HG02973 (cell line): ENCODE results near the gene LRRC8D.

Experiments used
- ATAC-seq: cut with Tn5 transposase; IDR thresholded peaks from one replicate; pipeline ENCODE4 v1.9.1; 2021; ENCODE audit warnings: moderate library complexity; ENCODE audit not compliant: unreplicated experiment

LRRC8D gene

DNA sequence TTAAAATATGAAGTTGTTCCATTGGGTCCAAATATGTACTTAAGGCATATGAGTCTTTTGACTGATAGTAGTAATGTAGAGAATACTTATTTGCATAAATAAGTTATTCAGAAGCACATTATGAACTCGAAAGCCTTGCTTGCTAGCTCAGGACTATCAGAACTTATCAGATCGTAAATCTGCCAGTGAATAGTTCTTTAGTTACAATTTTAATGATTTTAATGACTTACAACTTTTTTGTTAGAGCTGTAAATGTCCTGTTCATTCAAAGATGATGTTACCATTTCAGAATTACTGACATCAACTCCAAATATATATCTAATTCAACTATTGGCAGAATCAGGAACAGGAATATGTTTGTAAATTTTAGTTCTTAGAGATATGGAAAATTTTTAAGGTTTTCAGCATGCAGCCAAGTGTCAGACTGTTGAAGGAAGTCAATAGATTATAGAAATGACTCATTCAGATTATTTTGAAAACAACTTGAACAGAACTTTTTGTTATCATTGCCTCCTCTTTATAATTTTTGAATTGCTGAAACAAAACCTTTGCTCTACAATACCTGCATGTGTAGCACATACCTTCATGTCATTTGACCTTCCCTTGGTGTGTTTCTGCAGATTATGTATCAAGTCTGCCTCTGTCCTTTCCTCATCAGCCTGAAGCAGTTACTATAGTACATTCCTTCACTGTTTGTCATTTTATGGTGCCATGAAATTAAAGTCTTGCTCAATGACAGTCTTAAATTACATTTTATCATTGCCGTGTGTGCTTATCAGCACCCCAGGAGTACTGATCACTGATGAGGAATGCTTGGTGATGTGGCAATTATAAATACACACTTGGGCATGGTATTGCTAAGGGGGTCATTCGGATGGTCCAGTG, 44.9 kb downstream of the LRRC8D start:
- ATAC-seq = no peak

DNA sequence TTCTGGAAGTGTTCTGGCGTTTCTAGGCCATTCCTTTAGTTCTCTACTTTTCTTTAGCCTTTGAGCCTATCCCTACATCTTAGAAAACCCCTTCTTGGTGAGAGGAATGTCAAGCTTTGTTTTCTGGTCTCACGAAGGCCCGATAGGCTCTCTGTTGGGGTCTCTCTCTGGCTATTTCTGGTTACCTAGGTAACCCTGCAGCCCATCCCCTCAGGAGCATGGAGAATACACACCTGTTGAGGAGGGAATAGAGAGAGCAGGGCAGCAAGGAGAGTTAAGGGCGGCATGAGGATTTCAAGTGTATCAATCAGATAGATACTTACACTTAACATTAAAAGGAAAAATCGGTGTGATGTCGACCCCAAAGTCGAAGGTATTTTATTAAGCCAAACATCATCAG, 45.7 kb downstream of the LRRC8D start:
- no peak for ATAC-seq

DNA sequence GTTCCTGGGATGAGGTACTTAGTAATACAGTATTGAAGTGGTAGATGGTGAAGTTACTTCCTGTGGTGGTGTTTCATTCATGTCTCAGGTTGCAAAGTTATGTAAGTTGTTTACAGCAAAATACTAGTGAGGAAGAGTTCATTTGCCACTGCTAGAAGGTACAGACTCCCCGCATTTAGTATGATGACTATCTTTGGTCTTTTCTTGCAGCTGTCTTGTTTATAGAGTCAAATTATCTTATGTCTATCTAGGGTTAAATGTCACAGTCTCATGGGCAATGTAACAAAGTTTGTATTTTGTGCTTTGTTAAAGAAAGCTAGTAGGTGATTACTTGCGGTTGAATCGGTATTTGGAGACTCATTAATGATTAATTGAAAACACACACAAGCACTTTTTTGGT, 50.2 kb downstream of the LRRC8D start:
- no peak for ATAC-seq

DNA sequence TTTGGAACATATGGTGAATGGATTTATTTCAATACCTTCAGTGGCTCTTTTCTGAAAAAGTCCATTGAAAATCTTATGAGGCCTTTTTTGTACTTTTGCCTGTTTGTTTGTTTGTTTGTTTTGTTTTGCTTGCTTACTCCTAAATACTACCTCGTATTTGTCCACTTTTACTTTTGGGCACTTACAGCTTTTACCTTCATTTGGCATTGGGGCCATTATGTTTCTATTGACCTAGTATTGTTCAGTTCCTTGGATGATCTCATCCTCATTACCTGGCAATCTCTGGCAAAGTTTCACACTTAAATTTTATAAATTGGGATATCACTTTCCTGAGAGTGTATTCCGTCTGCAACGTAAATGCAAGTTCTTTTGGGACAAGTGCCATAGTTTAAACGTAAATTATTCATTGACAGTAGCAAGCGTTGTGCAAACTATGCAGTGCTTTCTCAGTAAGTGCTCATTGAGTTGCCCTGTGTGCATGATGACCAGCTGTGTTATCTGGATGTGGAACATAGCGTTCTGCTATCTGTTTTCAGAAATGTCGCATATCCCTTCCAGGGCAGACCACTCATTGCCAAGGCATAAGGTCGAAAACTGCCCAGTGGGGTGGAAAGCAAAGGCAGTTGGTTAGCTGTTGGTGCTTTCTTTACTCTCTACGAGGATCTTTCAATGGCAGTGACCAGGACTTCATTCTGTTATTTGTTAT, 51.1 kb downstream of the LRRC8D start:
- ATAC-seq = no peak

DNA sequence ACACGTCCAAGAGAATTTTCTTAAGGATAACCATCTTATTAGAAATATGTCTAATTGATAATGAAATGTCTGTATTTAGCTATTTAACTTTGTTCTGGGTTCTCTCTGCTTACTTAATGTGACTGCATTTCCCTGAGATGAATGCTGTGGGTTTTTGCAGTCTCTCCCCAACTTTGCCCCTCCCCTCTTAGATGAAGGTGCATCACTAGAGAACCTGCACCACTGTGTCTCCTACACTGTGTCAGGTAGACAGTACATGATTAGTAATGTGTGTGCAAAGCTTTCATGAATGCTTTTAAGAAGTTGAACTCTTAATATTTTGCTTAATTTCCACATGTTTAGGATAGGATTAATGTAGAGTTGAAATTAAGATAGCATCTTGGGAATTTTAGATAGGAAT, 51.7 kb downstream of the LRRC8D start:
- no peak for ATAC-seq

DNA sequence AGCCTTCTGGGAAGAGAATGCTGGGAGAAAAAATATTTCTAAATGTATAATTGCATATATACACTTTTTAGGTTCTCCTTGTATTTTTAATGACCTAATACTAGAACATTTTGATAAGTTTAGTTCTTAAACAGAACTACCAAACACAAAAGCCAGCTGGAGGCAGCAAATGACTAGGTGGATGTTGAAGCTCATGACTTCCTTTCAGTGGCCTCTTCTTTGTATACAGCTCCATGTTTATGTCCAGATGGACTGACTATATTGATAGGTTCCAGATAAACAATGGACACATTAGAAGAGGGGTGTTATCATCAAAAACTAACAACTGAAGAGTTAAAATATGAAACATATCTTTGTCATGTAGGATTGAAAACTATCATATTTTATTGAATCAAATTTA, 52.5 kb downstream of the LRRC8D start:
- no peak for ATAC-seq

DNA sequence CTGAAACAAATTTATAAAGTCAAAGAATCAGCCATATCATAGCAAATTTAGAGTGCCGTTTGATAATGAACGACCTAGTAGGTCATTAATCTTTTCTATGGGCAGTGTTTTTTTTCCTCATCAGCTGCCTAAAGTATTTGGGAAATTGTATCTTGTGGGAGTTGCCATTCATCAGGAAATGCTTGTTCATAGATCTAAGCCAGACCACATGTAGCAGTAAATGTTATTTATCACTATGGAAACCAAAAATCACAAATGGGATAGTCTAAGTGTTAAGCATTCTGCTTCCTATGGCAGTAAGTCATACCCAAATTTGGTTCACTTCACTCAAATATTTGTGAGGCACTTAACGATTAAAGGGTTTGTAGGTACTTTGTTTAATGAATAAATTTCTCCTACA, 52.9 kb downstream of the LRRC8D start:
- ATAC-seq = no peak

DNA sequence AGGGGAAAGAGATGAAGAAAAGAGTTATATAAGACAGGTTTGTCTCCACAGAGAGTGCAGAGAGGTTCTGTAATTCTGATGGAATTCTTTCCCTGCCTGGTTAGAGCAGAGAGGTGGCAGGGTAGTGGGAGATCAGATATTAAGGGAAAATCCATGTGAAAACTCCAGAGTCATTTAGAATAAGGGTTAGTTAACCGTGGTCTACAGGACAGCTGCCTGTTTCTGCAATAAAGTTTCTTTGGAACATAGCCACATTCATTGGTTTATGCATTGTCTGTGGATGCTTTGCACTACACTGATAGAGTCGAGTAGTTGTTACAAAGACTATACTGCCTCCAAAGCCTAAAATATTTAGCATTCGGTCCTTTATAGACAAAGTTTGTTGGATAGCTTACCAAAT, 55.6 kb downstream of the LRRC8D start:
- no peak for ATAC-seq

DNA sequence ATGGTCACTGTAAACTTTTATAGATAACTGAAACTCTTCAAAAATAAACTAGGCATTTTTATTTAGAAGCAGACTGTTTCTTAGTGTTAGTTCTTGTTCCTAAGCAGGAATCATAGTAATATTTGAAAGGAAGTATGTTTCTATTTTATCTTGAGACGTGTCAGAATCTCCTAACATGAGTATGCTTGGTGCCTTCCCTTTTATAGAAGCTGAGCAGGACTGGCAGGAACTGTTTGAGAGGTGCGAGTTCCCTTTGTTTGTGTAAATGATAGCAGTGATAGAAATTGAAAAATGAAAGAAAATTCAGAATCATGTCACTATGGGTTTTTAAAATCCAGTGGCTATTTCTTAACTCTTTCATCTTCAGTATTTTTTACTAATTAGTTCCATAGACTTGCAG, 56.9 kb downstream of the LRRC8D start:
- no peak for ATAC-seq

DNA sequence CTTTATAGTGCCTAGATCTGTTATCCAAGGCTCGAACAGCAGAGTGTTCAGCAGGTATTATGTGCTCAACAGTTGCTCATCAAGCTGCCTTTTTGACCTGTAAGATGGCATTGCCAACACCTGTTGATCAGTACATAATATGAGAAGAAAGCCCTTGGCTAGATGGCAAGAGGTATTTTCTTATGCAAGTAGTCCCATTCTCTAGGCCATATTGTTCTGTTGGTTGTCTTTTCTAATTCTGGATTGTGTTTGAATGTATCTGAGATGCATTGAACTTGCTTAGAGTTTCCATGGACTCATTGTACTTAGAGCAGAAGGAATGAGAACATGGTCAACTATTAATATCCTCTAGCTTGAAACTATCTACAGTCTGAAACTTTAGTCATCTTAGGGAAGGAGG, 57.4 kb downstream of the LRRC8D start:
- ATAC-seq = no peak

DNA sequence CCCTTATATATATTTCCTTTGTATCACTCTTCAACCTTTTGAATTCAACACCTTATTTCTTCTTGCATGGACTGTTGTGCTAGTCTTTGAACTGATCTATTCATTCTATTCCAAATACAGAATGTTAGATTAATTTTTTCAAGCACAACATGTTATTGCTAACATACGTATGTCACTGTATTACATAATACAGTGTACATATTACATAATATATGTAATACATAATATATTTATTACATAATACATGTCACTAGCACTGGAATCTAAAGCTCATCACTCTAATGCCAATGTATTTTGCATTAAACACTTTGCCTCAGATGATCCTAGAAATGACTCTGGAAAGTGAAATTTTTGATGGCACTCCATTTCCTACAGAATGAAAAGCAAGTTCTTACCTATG, 59.8 kb downstream of the LRRC8D start:
- ATAC-seq = no peak

DNA sequence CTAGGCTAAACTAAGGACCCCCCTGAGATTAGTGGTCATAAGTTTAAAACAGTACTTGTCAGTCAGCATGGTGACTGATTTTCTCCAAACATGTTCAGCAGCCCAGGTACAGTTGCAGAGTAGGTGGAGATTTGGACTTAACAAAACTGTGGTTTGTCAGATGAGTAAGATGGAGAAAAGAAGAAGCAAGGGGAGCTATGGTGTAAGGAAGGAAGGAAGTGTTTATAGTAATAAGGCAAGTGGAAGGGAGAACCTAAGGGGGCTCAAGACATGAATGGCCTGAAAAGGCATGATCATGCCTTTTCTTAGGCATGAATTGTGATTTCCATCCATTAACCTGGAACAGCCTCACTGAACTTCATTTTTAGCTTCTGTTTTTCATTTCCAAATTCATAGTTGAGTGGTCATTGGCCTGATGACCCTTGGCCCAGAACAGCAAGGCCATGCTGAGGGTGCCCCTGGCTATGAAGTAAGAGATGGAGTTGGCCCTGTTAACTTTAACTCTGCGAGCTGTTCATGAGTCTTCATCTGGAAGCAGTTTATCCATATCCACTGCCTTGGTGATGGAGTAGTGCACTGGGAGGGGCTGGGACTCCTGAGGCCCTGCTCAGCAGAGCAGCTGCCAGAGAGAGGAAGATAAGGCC, 60.7 kb downstream of the LRRC8D start:
- ATAC-seq = no peak

DNA sequence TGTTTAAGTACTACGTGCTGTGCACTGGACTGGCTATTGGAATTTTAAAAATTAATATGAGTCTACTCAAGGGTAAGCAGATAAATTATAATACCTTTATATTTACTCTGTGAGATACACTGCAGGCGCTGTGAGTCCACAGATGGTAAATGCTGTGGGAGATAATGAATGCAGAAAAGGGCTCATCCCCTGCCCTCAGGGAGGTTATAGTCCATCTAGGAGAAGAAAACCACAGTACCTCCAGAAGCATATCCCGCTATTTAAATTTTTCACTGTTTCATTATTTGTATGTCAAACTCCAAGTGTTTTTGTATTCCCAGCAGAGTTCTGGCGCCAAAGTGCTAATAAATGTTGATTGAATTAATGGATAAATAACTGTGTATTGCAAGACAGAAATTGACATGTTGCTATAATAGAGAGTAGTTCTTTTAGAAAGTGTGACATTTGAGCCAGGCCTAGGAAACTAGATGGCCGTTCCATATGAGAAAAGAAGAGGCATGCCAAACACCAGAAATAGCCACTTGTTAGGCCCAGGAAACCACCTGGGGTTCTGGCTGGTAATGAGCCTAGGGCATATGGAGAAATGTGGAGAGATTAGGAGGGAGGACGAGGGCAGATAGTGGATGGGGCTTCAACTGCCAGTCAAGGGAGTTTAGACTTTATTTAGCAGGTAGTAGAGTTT, 61.7 kb downstream of the LRRC8D start:
- ATAC-seq = no peak

DNA sequence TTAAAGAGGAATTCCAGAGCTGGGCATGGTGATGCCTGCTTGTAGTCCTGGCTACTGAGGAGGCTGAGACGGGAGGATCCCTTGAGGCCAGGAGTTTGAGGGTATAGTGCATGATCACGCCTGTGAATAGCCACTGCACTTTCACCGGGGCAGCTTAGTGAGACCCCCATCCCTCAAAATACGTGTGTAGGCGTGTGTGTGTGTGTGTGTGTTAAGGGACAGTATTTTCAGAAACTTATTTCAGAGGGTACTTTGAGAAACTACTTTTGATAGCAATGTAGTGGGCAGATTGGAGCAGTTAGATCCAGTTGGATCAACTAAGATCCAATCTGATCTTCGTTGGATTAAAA, 62.2 kb downstream of the LRRC8D start:
- no peak for ATAC-seq

DNA sequence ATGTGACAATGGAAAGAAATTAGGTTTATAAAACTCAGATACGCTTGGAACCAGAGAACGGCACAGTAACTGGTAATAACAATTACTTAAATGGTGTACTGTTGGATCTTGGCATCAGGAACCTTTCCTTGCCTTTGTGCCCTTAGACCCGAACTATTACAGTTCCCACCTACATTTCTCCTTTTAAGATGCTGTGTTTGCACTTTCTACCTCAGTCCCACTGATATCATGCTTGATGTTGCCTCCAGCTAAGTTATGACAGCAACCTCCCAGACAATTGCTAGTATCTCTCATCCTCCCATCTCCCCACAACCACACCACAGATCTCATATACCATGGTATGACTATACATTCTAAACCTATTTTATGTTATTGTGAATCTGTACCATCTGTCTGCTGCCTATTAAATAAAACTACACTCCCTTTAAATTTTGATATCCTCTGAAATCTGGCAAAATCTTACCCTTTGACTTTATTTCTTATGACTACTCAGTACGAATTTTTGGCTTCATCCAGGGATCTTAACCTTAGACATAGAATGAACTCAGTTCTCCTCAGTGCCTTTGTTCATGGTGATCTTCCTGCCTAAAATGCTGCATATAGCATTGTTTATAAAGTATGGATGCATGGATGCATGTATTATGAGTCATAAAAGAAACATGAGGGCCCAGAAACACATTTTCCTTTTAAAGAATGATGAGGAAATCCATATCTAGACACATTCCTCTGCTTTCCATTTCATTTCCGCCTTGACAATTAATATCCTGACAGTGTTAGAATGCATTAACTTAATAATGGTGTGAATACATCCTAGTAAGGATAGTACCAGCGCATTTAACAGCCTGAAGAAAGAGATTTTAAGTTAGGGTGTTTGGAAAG, 64.1 kb downstream of the LRRC8D start:
- no peak for ATAC-seq

DNA sequence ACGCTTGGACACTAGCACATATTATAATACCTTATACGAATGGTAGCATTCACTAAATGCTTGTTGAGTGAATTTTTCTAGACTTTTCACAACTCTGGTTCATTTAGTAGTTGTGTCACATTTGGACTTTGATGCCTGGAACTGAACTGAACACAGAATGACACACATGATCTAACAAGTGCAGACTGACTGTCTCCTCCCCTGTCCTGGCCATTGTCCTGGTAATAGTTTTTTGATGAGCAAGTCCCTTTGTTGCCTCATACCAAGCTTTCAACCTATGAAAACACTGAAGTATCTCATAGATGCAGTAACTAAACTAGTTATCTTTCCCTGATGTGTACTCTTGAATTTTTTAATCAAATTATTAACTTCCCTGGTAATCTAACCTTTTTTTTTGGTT, 66.4 kb downstream of the LRRC8D start:
- ATAC-seq = no peak

DNA sequence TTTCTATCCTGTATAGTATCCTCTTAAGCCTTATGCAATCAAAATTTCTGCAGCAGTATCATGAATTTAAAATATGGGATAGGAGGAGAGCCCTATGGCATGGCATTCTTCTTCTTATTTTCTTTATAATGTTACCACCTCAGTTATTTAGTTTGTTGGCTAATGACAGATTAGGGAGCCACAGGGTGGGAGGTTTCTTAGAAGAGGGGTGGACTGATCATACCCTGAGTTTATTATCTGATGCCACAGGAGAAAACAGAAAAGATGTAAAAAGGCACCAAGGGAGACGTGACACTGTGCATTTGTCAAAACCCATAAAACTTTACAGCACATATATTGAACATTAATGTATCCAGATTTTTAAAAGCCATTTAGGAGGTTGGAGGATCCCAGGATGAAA, 66.9 kb downstream of the LRRC8D start:
- ATAC-seq = no peak

DNA sequence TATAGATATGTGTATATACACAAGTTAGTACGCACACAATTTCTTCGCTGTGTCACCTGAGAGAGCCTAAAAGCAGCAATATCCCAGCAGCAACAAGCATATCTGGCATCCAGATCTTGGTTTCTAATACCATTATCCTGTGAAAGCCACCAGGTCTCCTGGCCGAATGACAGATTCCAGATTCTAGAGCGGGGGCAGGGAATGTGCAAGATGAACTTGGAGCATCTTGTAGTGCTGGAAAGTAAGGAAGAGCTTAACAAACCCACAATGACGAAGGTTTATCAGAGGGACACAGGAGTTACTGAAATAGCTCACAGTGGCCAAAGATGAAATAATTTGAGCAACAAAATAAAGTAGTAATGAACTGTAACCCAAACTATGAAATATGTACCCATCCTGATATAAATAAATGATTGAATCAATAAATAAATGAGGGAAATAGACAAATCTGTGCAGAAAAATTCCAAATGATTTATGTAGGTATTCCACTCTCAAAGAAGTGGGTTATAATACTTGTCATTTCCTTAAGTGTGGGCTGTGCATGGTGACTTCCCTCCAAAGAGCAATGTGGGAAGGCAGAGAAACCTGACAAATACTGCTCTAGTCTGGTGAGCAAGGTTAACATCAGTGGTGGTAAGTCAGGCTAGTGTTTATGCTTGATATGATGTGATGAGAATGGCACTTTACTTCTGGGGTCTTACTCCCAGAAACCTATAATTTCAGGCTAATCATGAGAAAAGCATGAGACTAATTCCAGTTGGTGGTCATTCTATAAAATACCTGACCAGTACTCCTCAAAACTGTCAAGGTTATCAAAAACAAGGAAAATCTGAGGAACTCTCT, 67.9 kb downstream of the LRRC8D start:
- ATAC-seq = no peak

DNA sequence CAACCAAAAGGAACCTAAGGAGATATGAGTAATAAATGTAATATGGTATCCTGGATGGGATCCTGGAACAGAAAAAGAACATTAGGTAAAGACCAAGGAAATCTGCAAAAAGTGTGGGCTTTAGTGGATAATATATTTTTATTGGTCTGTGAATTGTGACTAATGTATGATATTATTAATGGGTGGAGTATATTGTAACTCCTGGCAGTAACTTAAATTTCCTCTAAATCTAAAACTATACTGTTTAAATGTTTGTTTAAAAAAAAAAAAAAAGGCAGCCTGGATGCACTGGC, 68.4 kb downstream of the LRRC8D start:
- ATAC-seq = no peak
